ENCODE results near the gene GRIK2. TPM values are rescaled to one million over a fixed set of nuclear protein-coding genes. Genes with fewer than 3 reads are reported as not detected.

Gene GRIK2
- total and polyA plus RNA-seq, 2 of the 4 experiments (the other 2 are of a cell fraction) = 8.2 to 15.2 TPM

GRCh38 chr6:101703311-101703710 is 309.8 kb downstream of the GRIK2 start:
- no peak overlapping the region for H2BK120ac ChIP-seq (ENCODE audit: low read depth, low read length)
- H3K18ac ChIP-seq (ENCODE audit: low read depth, low read length) = no peak overlapping the region
- CTCF ChIA-PET = no interaction called here
- WGBS, 2 experiments (ENCODE audit: extremely low coverage in 2 of 2, insufficient read length in 1 of 2) = no CpG with 5 or more reads among the region's 2 CpGs
- dilution Hi-C loops (cut with HindIII; ENCODE audit: low sequenced_read_pairs, unreplicated experiment) (no loop called here), intact Hi-C loops (cut with micrococcal nuclease) (no loop called here), in situ Hi-C loops (cut with MboI; ENCODE audit: low sequenced_read_pairs) (no loop called here)
- H4K5ac ChIP-seq (ENCODE audit: low read depth, low read length) = no peak overlapping the region
- H2BK5ac ChIP-seq (ENCODE audit: low read depth, low read length, poor library complexity, severe bottlenecking) = no peak overlapping the region
- ATAC-seq (ENCODE audit: low read depth) (no peak), DNase-seq (no peak)
- no peaks in the 10 kb centered on the region for H3K9me3 ChIP-seq (ENCODE audit: control insufficient read depth, insufficient read depth, low read length)
- no peak overlapping the region for H3K27ac ChIP-seq (ENCODE audit: insufficient read depth, low read length)
- no peak overlapping the region for H3K9ac ChIP-seq (ENCODE audit: low read depth, low read length)
- no peak overlapping the region for H3K23ac ChIP-seq (ENCODE audit: low read depth, low read length)
- no peak overlapping the region for H2BK20ac ChIP-seq (ENCODE audit: low read depth, low read length)
- H3K27me3 ChIP-seq (ENCODE audit: control insufficient read depth, insufficient read depth, low read length) = no peaks in the 10 kb centered on the region
- H3K4me2 ChIP-seq (ENCODE audit: low read depth, low read length) = no peak overlapping the region
- no peak overlapping the region for H2AK9ac ChIP-seq (replicated peaks; ENCODE audit: low read depth, low read length, poor library complexity)
- no peaks in the 10 kb centered on the region; a peak in 1 of 4 replicates for H3K79me1 ChIP-seq (ENCODE audit: low read depth in 1 of 2, low read length in 2 of 2)
- no peak overlapping the region for H3K4me3 ChIP-seq (ENCODE audit: insufficient read depth, low read depth, low read length)
- no peak overlapping the region for H3K14ac ChIP-seq (replicated peaks; ENCODE audit: low read depth, low read length)
- TF ChIP-seq RFX5 (IDR thresholded peaks at IDR 0.05; ENCODE audit: low read depth, low read length) (no peak), RAD21 (IDR thresholded peaks at IDR 0.05; ENCODE audit: low read length) (no peak), NFE2L2 (IDR thresholded peaks at IDR 0.05; ENCODE audit: low read depth, low read length) (no peak), CEBPB (IDR thresholded peaks at IDR 0.05; ENCODE audit: low read depth, low read length) (no peak), MAFK (IDR thresholded peaks at IDR 0.05; ENCODE audit: low read depth, low read length) (no peak), CTCF (conservative IDR thresholded peaks at IDR 0.05; ENCODE audit: low read depth, low read length) (no peak), ELK1 (IDR thresholded peaks at IDR 0.05; ENCODE audit: borderline replicate concordance, low read depth, low read length) (no peak), FOS (IDR thresholded peaks at IDR 0.05; ENCODE audit: low read depth, low read length) (no peak), BHLHE40 (IDR thresholded peaks at IDR 0.05; ENCODE audit: low read depth, low read length) (no peak), SMC3 (IDR thresholded peaks at IDR 0.05; ENCODE audit: low read depth, low read length) (no peak), RCOR1 (IDR thresholded peaks at IDR 0.05; ENCODE audit: insufficient replicate concordance, low read length) (no peak), USF2 (IDR thresholded peaks at IDR 0.05; ENCODE audit: low read depth, low read length) (no peak), CHD1 (IDR thresholded peaks at IDR 0.05; ENCODE audit: low read depth, low read length) (no peak), MXI1 (IDR thresholded peaks at IDR 0.05; ENCODE audit: borderline replicate concordance, low read depth, low read length) (no peak), MAZ (IDR thresholded peaks at IDR 0.05; ENCODE audit: borderline replicate concordance, low read depth, low read length) (no peak), POLR2A (IDR thresholded peaks at IDR 0.05; ENCODE audit: low read depth, low read length) (no peak)
- BruUV-seq (replicated peaks) = no TSS peak
- POLR2A ChIA-PET (ENCODE audit: unreplicated experiment) = no interaction called here
- H3K4ac ChIP-seq (ENCODE audit: low read depth, low read length) = no peak overlapping the region
- no peak overlapping the region for H2BK15ac ChIP-seq (ENCODE audit: low read depth, low read length)
- H4K20me1 ChIP-seq (ENCODE audit: insufficient read depth, low read length) = no peaks in the 10 kb centered on the region
- no peak overlapping the region for H2AFZ ChIP-seq (replicated peaks; ENCODE audit: low read length, poor library complexity)
- no peaks in the 10 kb centered on the region for H3K36me3 ChIP-seq (ENCODE audit: control insufficient read depth, insufficient read depth, low read length)
- H4K8ac ChIP-seq (ENCODE audit: low read depth in 2 of 2, low read length in 2 of 2) = no peak overlapping the region
- H3K4me1 ChIP-seq (ENCODE audit: control insufficient read depth, insufficient read depth, low read length) = peaks cover 3% of the 10 kb centered on the region; the same call in 1 of the 2 replicates
- H4K91ac ChIP-seq (ENCODE audit: insufficient read depth, low read depth, low read length) = no peak overlapping the region
- no peak overlapping the region for H2AK5ac ChIP-seq (ENCODE audit: low read depth, low read length)
- peaks cover 2% of the 10 kb centered on the region; the same call in 1 of the 2 replicates for H3K9me1 ChIP-seq (ENCODE audit: insufficient read depth, low read length)
- H3K56ac ChIP-seq (ENCODE audit: extremely low read depth, insufficient read depth, low read length) = no peak overlapping the region

Data from IMR-90 (cell line).